Right lobe of liver (tissue), 6 donors: ENCODE measurements around the gene IL25. TPM values are rescaled to one million over a fixed set of nuclear protein-coding genes. Genes with fewer than 3 reads are reported as not detected.
"Not testable (repeated sequence)": the region's sequence is repeated elsewhere in the genome, so short reads cannot be mapped to it uniquely, and the experiment has no call there.

Experiments
- ATAC-seq, 4 donors: fragments of 200-7000 bp; cut with Tn5 transposase; one replicate each; pipeline ENCODE4 v1.9.1; 2020; ENCODE audit warnings: mild to moderate bottlenecking in 4 of 4, moderate library complexity in 4 of 4
- DNase-seq, 3 donors: peaks; one replicate each; pipeline ENCODE4 v3.0.0-alpha.2; 2020
- H3K27ac ChIP-seq, 3 donors: fragments of 200-600 bp; one replicate each; pipeline ENCODE4 v1.8.0; 2022
- H3K27me3 ChIP-seq, 2 donors: fragments of 200-600 bp; one replicate each; pipeline ENCODE4 v1.8.0; 2022
- H3K36me3 ChIP-seq, 4 donors: fragments of 200-600 bp; sonication (generic) in 1 of 4; one replicate each; pipeline versions ENCODE4 v1.5.1 to v1.8.0; 2017 to 2022; ENCODE audit warnings: control low read depth in 1 of 4
- H3K4me1 ChIP-seq, 4 donors: fragments of 200-600 bp; sonication (generic) in 1 of 4; one replicate each; pipeline versions ENCODE4 v1.5.1 to v1.8.0; 2017 to 2022; ENCODE audit warnings: control low read depth in 1 of 4
- H3K4me3 ChIP-seq, 3 donors: fragments of 200-600 bp; one replicate each; pipeline ENCODE4 v1.8.0; 2022
- H3K9me3 ChIP-seq, 4 donors: fragments of 200-600 bp; sonication (generic) in 1 of 4; one replicate each; pipeline versions ENCODE4 v1.5.1 to v1.8.0; 2017 to 2022; ENCODE audit warnings: control low read depth in 1 of 4
- CTCF ChIP-seq, 4 donors: fragments of 200-600 bp in 3 of 4; fragments of 450-650 bp in 1 of 4; IDR thresholded peaks; one replicate each; pipeline versions ENCODE4 v1.5.1 to v1.8.0; 2016 to 2022; ENCODE audit warnings: antibody characterized with exemption in 4 of 4, mild to moderate bottlenecking in 2 of 4
- POLR2A ChIP-seq: fragments of 450-650 bp; IDR thresholded peaks from one replicate; pipeline ENCODE4 v1.6.1; 2017; ENCODE audit warnings: antibody characterized with exemption, mild to moderate bottlenecking
- WGBS: methylation state at CpG from one replicate; pipeline ENCODE4 v1.1.6; 2018; ENCODE audit warnings: low coverage, low lambda C conversion rate; ENCODE audit not compliant: insufficient coverage; ENCODE audit errors: missing lambda C conversion rate; 5-methylcytosine and 5-hydroxymethylcytosine counted together
- intact Hi-C, 2 donors: fragments of 100-400 bp; cut with DNase I; formaldehyde crosslinking; loops; one replicate each; pipeline versions ENCODE4 v1.11.2 to v1.14.1; 2022
- long read RNA-seq: library from polyadenylated mRNA; unstranded; transcript quantifications from one replicate; pipeline ENCODE4 v2.0.0, GENCODE V29; 2019
- total RNA-seq, 6 experiments: library from RNA; depleted of rRNA in 2 of 6; stranded (reverse); fragments of >200 nt in 2 of 6; fragmentation: NEBNext Ultra II Directional in 3 of 6; extraction: Animal tissue kit (Norgen Biotek cat#: 25700) in 3 of 6; gene quantifications; one replicate each; pipeline versions ENCODE4 v1.1.0 to v1.2.4, GENCODE V29; 2016 to 2023
- donor health status: DM: no; HTN: yes; CAD: no.
- donor health status: DM: no; HTN: no; CAD: no.
- donor health status: DM: no; HTN: no; CAD: no.
- donor health status: DM: no; HTN: yes; CAD: no.
- donor health status: DM: no; HTN: yes; CAD: no.

The IL25 gene
- total RNA-seq, result not detected
- long read RNA-seq, result 0 reads

- Histone ChIP-seq H3K27me3 (no peaks in the 10 kb centered on the region), H3K9me3 (no peaks in the 10 kb centered on the region), H3K36me3 (no peaks in the 10 kb centered on the region), H3K27ac (no peak within 1 kb of the TSS), H3K4me3 (no peak within 1 kb of the TSS), H3K4me1 (no peaks in the 10 kb centered on the region)
- 38% methylated on average over 2 of the region's 2 CpGs for WGBS
- DNase-seq (no peak), ATAC-seq (no peak)
- intact Hi-C loops, result loop anchor here in 1 of 2 donors (10.0 kb wide), 1 partner anchor 108 kb away; no protein-coding TSS in a partner anchor
- TF ChIP-seq POLR2A (no peak), CTCF (IDR thresholded peaks at IDR 0.05) (no peak)
Measured at GRCh38 chr14:23372509-23372908, at the start of gene IL25. Gene IL25, plus strand, starts transcription at chr14:23372809.

- H3K27me3 ChIP-seq, result no peaks in the 10 kb centered on the region
- H3K4me1 ChIP-seq, result peaks cover 0 to 22% (median 4%) of the 10 kb centered on the region in 4 donors
- intact Hi-C loops, result no loop called here
- no peaks in the 10 kb centered on the region for H3K9me3 ChIP-seq
- no peak overlapping the region for H3K4me3 ChIP-seq
- no peak overlapping the region for H3K27ac ChIP-seq
- WGBS, result 82% methylated on average over 18 of the region's 18 CpGs
- no peak for TF ChIP-seq POLR2A
- no peak for TF ChIP-seq CTCF (IDR thresholded peaks at IDR 0.05)
- ATAC-seq, result no peak
- H3K36me3 ChIP-seq, result peaks cover 0 to 28% (median 13%) of the 10 kb centered on the region in 4 donors
- no peak for DNase-seq
Measured at GRCh38 chr14:23323838-23324454, 48.7 kb upstream of the IL25 start.

GRCh38 chr14:23324455-23324846 lies 48.2 kb upstream of the IL25 start:
- no peak overlapping the region for H3K27ac ChIP-seq
- peaks cover 0 to 28% (median 13%) of the 10 kb centered on the region in 4 donors for H3K36me3 ChIP-seq
- no peak for ATAC-seq
- no peaks in the 10 kb centered on the region for H3K9me3 ChIP-seq
- TF ChIP-seq CTCF (IDR thresholded peaks at IDR 0.05), result no peak
- no peak for TF ChIP-seq POLR2A
- no peak overlapping the region for H3K4me3 ChIP-seq
- H3K27me3 ChIP-seq, result no peaks in the 10 kb centered on the region
- WGBS, result 81% methylated on average over 2 of the region's 2 CpGs
- no peak for DNase-seq
- peaks cover 0 to 22% (median 4%) of the 10 kb centered on the region in 4 donors for H3K4me1 ChIP-seq
- intact Hi-C loops, result no loop called here

GRCh38 chr14:23324993-23325392 lies 47.6 kb upstream of the IL25 start:
- Histone ChIP-seq H3K36me3 (peaks cover 0 to 28% (median 13%) of the 10 kb centered on the region in 4 donors), H3K9me3 (no peaks in the 10 kb centered on the region), H3K27me3 (no peaks in the 10 kb centered on the region), H3K27ac (no peak overlapping the region), H3K4me1 (peaks cover 0 to 22% (median 4%) of the 10 kb centered on the region in 4 donors), H3K4me3 (no peak overlapping the region)
- intact Hi-C loops, result loop anchor here in 1 of 2 donors (5.0 kb wide), 1 partner anchor 52 kb away; the partner anchor contains the start of gene CMTM5
- TF ChIP-seq POLR2A, result no peak
- TF ChIP-seq CTCF (IDR thresholded peaks at IDR 0.05), result no peak
- DNase-seq (no peak), ATAC-seq (no peak)
- 85% methylated on average over 6 of the region's 7 CpGs for WGBS

GRCh38 chr14:23325746-23326145 lies 46.9 kb upstream of the IL25 start:
- H3K27me3 ChIP-seq, H3K4me3 ChIP-seq, DNase-seq, ATAC-seq, H3K9me3 ChIP-seq, H3K27ac ChIP-seq: not testable (repeated sequence)
- Histone ChIP-seq H3K4me1 (peaks cover 0 to 17% (median 4%) of the 10 kb centered on the region in 4 donors), H3K36me3 (peaks cover 0 to 28% (median 13%) of the 10 kb centered on the region in 4 donors)
- WGBS, result 98% methylated on average over 5 of the region's 5 CpGs
- intact Hi-C loops, result loop anchor here in 1 of 2 donors (5.0 kb wide), 1 partner anchor 52 kb away; the partner anchor contains the start of gene CMTM5
